Smooth muscle cell (in vitro differentiated cells): ENCODE results near the gene PTPRK. TPM values are rescaled to one million over a fixed set of nuclear protein-coding genes. Genes with fewer than 3 reads are reported as not detected.

Source experiments
- DNase-seq: peaks from one replicate; lab custom pipeline; 2025; ENCODE audit not compliant: unreplicated experiment; lab: John Stamatoyannopoulos, UW
- H2AFZ ChIP-seq: fragments of 200-600 bp; sonication (generic); 2 replicates; pipeline ENCODE4 v1.6.0; 2016; ENCODE audit warnings: antibody characterized with exemption, low read depth, mild to moderate bottlenecking
- H3F3A ChIP-seq: fragments of 200-600 bp; sonication (generic); 2 replicates; pipeline ENCODE4 v1.6.0; 2017; ENCODE audit warnings: antibody characterized with exemption, low read depth
- H3K27ac ChIP-seq: fragments of 200-600 bp; sonication (generic); 2 replicates; pipeline ENCODE4 v1.5.1; 2016; ENCODE audit warnings: low read depth, mild to moderate bottlenecking
- H3K27me3 ChIP-seq: fragments of 200-600 bp; sonication (generic); 2 replicates; pipeline ENCODE4 v1.6.1; 2016; ENCODE audit warnings: low read depth, mild to moderate bottlenecking
- H3K36me3 ChIP-seq: fragments of 200-600 bp; sonication (generic); 2 replicates; pipeline ENCODE4 v1.5.1; 2016; ENCODE audit warnings: low read depth
- H3K4me1 ChIP-seq: fragments of 200-600 bp; sonication (generic); 2 replicates; pipeline ENCODE4 v1.5.1; 2016; ENCODE audit warnings: low read depth
- H3K4me2 ChIP-seq: fragments of 200-600 bp; sonication (generic); 2 replicates; pipeline ENCODE4 v1.6.0; 2016; ENCODE audit warnings: mild to moderate bottlenecking
- H3K4me3 ChIP-seq: fragments of 200-600 bp; sonication (generic); 2 replicates; pipeline ENCODE4 v1.5.1; 2016; ENCODE audit warnings: mild to moderate bottlenecking
- H3K79me2 ChIP-seq: fragments of 200-600 bp; sonication (generic); 2 replicates; pipeline ENCODE4 v1.6.0; 2016; ENCODE audit warnings: low read depth, mild to moderate bottlenecking
- H3K9ac ChIP-seq: fragments of 200-600 bp; sonication (generic); 2 replicates; pipeline ENCODE4 v1.6.0; 2016; ENCODE audit warnings: low read depth
- H3K9me3 ChIP-seq: fragments of 200-600 bp; sonication (generic); replicated peaks from 2 replicates; pipeline ENCODE4 v1.5.1; 2016; ENCODE audit warnings: low read depth
- H4K20me1 ChIP-seq: fragments of 200-600 bp; sonication (generic); 2 replicates; pipeline ENCODE4 v1.6.0; 2016; ENCODE audit warnings: low read depth
- WGBS: methylation state at CpG from one replicate; pipeline ENCODE4 v1.1.7; 2016; ENCODE audit warnings: low lambda C conversion rate; 5-methylcytosine and 5-hydroxymethylcytosine counted together
- polyA plus RNA-seq: library from polyadenylated mRNA; unstranded; fragments of >200 nt; fragmentation: Nextera tagmentation; extraction: Ambion mirVana; gene quantifications from 2 replicates; pipeline ENCODE4 v1.2.1, GENCODE V29; 2016
- total RNA-seq: library from RNA; depleted of rRNA; stranded (reverse); fragments of >200 nt; gene quantifications from 2 replicates; pipeline ENCODE4 v1.2.3, GENCODE V29; 2014
- TF ChIP-seq, protein P1 (sequence below): fragments of 200-600 bp; sonication (generic); IDR thresholded peaks from 2 replicates; pipeline ENCODE4 v1.5.1; 2017; ENCODE audit warnings: borderline replicate concordance, mild to moderate bottlenecking, antibody characterized with exemption; ENCODE audit not compliant: insufficient read depth, poor library complexity, severe bottlenecking

Gene PTPRK
- total and polyA plus RNA-seq, 2 experiments from 2014 or later = 21.7 to 50.4 TPM

GRCh38 chr6:128070406-128070805 lies 450.0 kb downstream of the PTPRK start:
- Histone ChIP-seq H3K79me2 (no peaks in the 10 kb centered on the region), H3K9me3 (no peaks in the 10 kb centered on the region), H3F3A (no peaks in the 10 kb centered on the region), H3K27me3 (no peaks in the 10 kb centered on the region), H3K27ac (no peak overlapping the region), H3K4me3 (no peak overlapping the region), H3K36me3 (no peaks in the 10 kb centered on the region), H3K9ac (no peak overlapping the region), H3K4me1 (peaks cover 6% of the 10 kb centered on the region), H4K20me1 (no peaks in the 10 kb centered on the region), H3K4me2 (no peak overlapping the region), H2AFZ (no peak overlapping the region)
- TF ChIP-seq, protein P1, sequence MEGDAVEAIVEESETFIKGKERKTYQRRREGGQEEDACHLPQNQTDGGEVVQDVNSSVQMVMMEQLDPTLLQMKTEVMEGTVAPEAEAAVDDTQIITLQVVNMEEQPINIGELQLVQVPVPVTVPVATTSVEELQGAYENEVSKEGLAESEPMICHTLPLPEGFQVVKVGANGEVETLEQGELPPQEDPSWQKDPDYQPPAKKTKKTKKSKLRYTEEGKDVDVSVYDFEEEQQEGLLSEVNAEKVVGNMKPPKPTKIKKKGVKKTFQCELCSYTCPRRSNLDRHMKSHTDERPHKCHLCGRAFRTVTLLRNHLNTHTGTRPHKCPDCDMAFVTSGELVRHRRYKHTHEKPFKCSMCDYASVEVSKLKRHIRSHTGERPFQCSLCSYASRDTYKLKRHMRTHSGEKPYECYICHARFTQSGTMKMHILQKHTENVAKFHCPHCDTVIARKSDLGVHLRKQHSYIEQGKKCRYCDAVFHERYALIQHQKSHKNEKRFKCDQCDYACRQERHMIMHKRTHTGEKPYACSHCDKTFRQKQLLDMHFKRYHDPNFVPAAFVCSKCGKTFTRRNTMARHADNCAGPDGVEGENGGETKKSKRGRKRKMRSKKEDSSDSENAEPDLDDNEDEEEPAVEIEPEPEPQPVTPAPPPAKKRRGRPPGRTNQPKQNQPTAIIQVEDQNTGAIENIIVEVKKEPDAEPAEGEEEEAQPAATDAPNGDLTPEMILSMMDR = no peak
- no peak for DNase-seq
- 47% methylated on average over 3 of the region's 3 CpGs for WGBS

DNA sequence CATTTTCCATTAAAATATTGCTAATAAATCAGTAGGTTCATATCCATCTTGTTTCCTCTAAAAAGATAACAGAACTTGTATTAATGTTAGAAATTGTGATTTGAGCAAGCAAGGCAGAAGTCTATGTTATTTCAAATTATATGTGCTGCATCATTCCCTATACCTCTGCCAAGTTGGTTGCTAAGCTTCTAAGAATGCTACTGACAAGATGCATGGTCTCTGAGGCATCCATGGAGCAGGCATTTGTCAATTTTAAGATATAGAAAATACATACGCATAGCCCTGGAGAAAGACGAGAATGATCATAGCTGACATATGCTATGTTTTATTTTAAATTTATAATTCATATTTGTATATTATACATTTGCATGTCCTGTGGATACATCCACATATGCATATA lies 451.2 kb downstream of the PTPRK start:
- Histone ChIP-seq H3K36me3 (no peaks in the 10 kb centered on the region), H3K4me1 (peaks cover 6% of the 10 kb centered on the region), H4K20me1 (no peaks in the 10 kb centered on the region), H2AFZ (no peak overlapping the region), H3K9me3 (no peaks in the 10 kb centered on the region), H3K9ac (no peak overlapping the region), H3K79me2 (no peaks in the 10 kb centered on the region), H3K27ac (no peak overlapping the region), H3K4me2 (no peak overlapping the region), H3K27me3 (no peaks in the 10 kb centered on the region), H3F3A (no peaks in the 10 kb centered on the region), H3K4me3 (no peak overlapping the region)
- DNase-seq = no peak
- 98% methylated on average over 2 of the region's 2 CpGs for WGBS
- TF ChIP-seq, protein P1 = no peak

- H3F3A ChIP-seq = no peaks in the 10 kb centered on the region
- 98% methylated on average over 5 of the region's 5 CpGs for whole genome bisulfite sequencing
Measured at GRCh38 chr6:128068119-128068479, 452.3 kb downstream of the PTPRK start.

More at GRCh38 chr6:128068119-128068479, 452.3 kb downstream of the PTPRK start:
- TF ChIP-seq, protein P1 = no peak
- H3K9ac ChIP-seq = no peak overlapping the region
- H3K4me2 ChIP-seq = no peak overlapping the region
- no peaks in the 10 kb centered on the region for H3K79me2 ChIP-seq
- peaks cover 6% of the 10 kb centered on the region for H3K4me1 ChIP-seq
- H3K9me3 ChIP-seq = no peaks in the 10 kb centered on the region
- no peak for DNase-seq
- no peaks in the 10 kb centered on the region for H4K20me1 ChIP-seq
- H2AFZ ChIP-seq = no peak overlapping the region
- no peaks in the 10 kb centered on the region for H3K36me3 ChIP-seq
- no peak overlapping the region for H3K4me3 ChIP-seq
- no peaks in the 10 kb centered on the region for H3K27me3 ChIP-seq
- H3K27ac ChIP-seq = no peak overlapping the region
